ENCODE data around the gene DOLPP1. TPM values are rescaled to one million over a fixed set of nuclear protein-coding genes. Genes with fewer than 3 reads are reported as not detected.

Gene DOLPP1
- total and polyA plus RNA-seq, 2 of the 13 experiments (the other 11 are each of a cell fraction or from before 2014, with no cell fraction given), result 21.0 to 34.1 TPM

DNA sequence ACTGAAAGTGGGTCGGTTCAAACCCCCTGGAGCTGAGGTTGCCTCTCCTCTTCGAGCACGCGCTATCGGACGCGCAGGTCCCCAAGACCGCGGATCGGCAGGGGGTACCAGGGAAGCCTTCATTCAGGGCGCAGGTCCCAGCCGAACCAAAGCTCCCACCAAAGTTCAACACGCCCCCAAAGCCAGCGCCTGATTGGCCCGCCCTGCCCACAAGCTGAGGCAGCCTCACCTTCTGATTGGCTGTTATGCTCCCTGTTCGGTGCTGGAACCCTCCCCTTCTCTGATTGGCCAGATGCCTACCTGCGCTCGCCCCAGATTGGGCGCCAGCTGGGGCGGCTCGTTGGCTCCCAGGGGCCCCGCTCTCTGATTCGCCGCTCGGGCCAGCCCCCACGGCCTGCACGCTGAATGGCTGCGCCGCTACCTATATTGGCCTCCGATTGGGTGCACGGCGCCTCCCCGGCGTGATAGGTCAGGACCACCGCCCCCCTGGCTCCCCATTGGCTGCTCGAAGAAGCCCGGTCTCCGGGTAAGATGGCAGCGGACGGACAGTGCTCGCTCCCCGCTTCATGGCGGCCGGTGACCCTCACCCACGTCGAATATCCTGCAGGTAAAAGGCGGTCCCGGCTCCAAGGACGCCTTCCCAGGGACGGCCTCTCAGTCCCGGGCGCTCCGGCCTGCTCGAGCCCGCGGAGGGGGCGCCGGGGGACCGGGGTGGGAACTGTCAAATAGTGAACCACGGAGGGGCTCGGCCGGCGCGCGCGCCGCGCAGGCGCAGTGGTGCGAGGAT lies at the start of gene DOLPP1 (continued):
- TF ChIP-seq ZNF503 (CRISPR knock-in tag; IDR thresholded peaks at IDR 0.05) (no peak), LBX2 (CRISPR knock-in tag; IDR thresholded peaks at IDR 0.05; ENCODE audit: borderline replicate concordance) (no peak), HOXA7 (CRISPR knock-in tag; IDR thresholded peaks at IDR 0.05) (no peak), REXO4 (CRISPR knock-in tag; IDR thresholded peaks at IDR 0.05; ENCODE audit: borderline replicate concordance) (no peak), PREB (CRISPR knock-in tag; IDR thresholded peaks at IDR 0.05) (no peak), SMARCC2 (IDR thresholded peaks at IDR 0.05) (no peak), ZNF136 (CRISPR knock-in tag; IDR thresholded peaks at IDR 0.05; ENCODE audit: low read depth) (no peak), RBAK (CRISPR knock-in tag; IDR thresholded peaks at IDR 0.05) (no peak), RCOR2 (CRISPR knock-in tag; IDR thresholded peaks at IDR 0.05) (no peak), MAX (IDR thresholded peaks at IDR 0.05) (peak; percentile 73), SSRP1 (CRISPR knock-in tag; IDR thresholded peaks at IDR 0.05) (no peak), POLR2AphosphoS2 (IDR thresholded peaks at IDR 0.05; ENCODE audit: low read depth, low read length) (no peak), ZMYM2 (CRISPR knock-in tag; IDR thresholded peaks at IDR 0.05) (no peak), ZNF3 (CRISPR knock-in tag; IDR thresholded peaks at IDR 0.05) (no peak), BORCS8-MEF2B (CRISPR knock-in tag; IDR thresholded peaks at IDR 0.05) (peak; percentile 65; the same call in 1 of the 2 replicates), ZEB1 (IDR thresholded peaks at IDR 0.05; ENCODE audit: insufficient replicate concordance, low read depth) (peak; percentile 86), SRY (CRISPR knock-in tag; IDR thresholded peaks at IDR 0.05) (no peak), HNF4A (CRISPR knock-in tag; IDR thresholded peaks at IDR 0.05) (0 out of 2 replicates have a peak, but pooled peaks have one; percentile 3), TEAD3 (CRISPR knock-in tag; optimal IDR thresholded peaks at IDR 0.05; ENCODE audit: borderline replicate concordance) (peak; percentile 34), KLF13 (CRISPR knock-in tag; IDR thresholded peaks at IDR 0.05) (no peak), YEATS2 (CRISPR knock-in tag; IDR thresholded peaks at IDR 0.05; ENCODE audit: borderline replicate concordance) (peak; percentile 64; the same call in 1 of the 2 replicates), HBP1 (CRISPR knock-in tag; IDR thresholded peaks at IDR 0.05; ENCODE audit: low read depth) (peak; percentile 96), GABPA (IDR thresholded peaks at IDR 0.05; ENCODE audit: low read depth, low read length) (no peak), GABPA (CRISPR knock-in tag; IDR thresholded peaks at IDR 0.05; ENCODE audit: low read depth) (no peak)
- TF ChIP-seq, protein P1, sequence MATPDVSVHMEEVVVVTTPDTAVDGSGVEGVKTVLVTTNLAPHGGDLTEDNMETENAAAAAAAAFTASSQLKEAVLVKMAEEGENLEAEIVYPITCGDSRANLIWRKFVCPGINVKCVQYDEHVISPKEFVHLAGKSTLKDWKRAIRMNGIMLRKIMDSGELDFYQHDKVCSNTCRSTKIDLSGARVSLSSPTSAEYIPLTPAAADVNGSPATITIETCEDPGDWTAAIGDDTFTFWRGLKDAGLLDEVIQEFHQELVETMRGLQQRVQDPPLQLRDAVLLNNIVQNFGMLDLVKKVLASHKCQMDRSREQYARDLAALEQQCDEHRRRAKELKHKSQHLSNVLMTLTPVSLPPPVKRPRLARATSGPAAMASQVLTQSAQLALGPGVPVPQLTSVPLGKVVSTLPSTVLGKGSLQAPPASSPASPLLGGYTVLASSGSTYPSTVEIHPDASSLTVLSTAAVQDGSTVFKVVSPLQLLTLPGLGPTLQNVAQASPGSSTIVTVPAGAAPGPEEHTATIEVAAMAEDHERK (CRISPR knock-in tag; IDR thresholded peaks at IDR 0.05; ENCODE audit: low read depth), result no peak

Measured in HepG2 (cell line).